Colonic mucosa (tissue), 4 donors: ENCODE measurements around the gene PLA2G2D. TPM values are rescaled to one million over a fixed set of nuclear protein-coding genes. Genes with fewer than 3 reads are reported as not detected.

Experiments used
- DNase-seq: peaks from one replicate; pipeline ENCODE4 v3.0.0-alpha.2; 2020
- H3K27ac ChIP-seq: fragments of 200-600 bp; one replicate; pipeline ENCODE4 v1.8.0; 2021
- H3K27me3 ChIP-seq: fragments of 200-600 bp; one replicate; pipeline ENCODE4 v1.8.0; 2021
- H3K36me3 ChIP-seq: fragments of 200-600 bp; one replicate; pipeline ENCODE4 v1.8.0; 2021
- H3K4me1 ChIP-seq: fragments of 200-600 bp; one replicate; pipeline ENCODE4 v1.8.0; 2021; ENCODE audit warnings: mild to moderate bottlenecking
- H3K4me3 ChIP-seq: fragments of 200-600 bp; one replicate; pipeline ENCODE4 v1.8.0; 2021
- H3K9ac ChIP-seq, 2 donors: one replicate each; pipeline ENCODE4 v1.7.0; 2013; ENCODE audit warnings: control low read depth in 2 of 2, low read depth in 2 of 2, low read length in 2 of 2
- H3K9me3 ChIP-seq: fragments of 200-600 bp; one replicate; pipeline ENCODE4 v1.8.0; 2021
- intact Hi-C: fragments of 100-400 bp; cut with DNase I; formaldehyde crosslinking; loops from one replicate; pipeline ENCODE4 v1.14.1; 2022
- total RNA-seq, 2 donors: library from RNA; stranded (reverse); fragmentation: NEBNext Ultra II Directional in 1 of 2; extraction: Animal tissue kit (Norgen Biotek cat#: 25700) in 1 of 2; gene quantifications; one replicate each; pipeline ENCODE4 v1.2.1, GENCODE V29; 2021
- TF ChIP-seq, protein P1 (sequence below): fragments of 200-600 bp; IDR thresholded peaks from one replicate; pipeline ENCODE4 v1.8.0; 2022; ENCODE audit warnings: antibody characterized with exemption, mild to moderate bottlenecking
- donor health status: healthy.
- donor health status: DM: no; HTN: no; CAD: no.
- donor health status: DM: no; HTN: no; CAD: no.

PLA2G2D gene
- total RNA-seq, 2 donors from 2014 or later, result 0.21 to 0.25 TPM

DNA sequence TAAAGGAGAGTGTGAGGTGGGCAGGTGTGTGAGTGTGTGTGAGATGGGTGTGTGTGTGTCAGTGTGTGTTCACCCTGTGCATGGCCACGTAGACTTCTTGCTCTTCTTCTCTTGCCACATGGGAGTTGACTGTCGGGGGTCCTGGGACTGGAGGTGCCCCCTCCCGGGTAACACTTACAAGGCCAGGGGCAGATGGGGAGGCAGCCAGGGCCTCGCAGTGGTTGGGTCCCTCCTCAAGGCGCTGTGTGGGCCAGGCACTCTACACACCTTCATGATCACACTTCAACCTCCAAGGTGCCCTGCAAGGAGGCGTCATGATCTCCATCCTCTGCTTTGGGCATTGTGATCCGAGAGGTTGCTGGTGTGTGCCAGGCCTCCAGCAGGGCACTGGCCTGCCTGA, 22.1 kb upstream of the PLA2G2D start:
- TF ChIP-seq, protein P1, sequence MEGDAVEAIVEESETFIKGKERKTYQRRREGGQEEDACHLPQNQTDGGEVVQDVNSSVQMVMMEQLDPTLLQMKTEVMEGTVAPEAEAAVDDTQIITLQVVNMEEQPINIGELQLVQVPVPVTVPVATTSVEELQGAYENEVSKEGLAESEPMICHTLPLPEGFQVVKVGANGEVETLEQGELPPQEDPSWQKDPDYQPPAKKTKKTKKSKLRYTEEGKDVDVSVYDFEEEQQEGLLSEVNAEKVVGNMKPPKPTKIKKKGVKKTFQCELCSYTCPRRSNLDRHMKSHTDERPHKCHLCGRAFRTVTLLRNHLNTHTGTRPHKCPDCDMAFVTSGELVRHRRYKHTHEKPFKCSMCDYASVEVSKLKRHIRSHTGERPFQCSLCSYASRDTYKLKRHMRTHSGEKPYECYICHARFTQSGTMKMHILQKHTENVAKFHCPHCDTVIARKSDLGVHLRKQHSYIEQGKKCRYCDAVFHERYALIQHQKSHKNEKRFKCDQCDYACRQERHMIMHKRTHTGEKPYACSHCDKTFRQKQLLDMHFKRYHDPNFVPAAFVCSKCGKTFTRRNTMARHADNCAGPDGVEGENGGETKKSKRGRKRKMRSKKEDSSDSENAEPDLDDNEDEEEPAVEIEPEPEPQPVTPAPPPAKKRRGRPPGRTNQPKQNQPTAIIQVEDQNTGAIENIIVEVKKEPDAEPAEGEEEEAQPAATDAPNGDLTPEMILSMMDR, result no peak
- Histone ChIP-seq H3K36me3 (no peaks in the 10 kb centered on the region), H3K4me1 (no peaks in the 10 kb centered on the region), H3K27me3 (no peaks in the 10 kb centered on the region), H3K4me3 (no peak overlapping the region), H3K9me3 (no peaks in the 10 kb centered on the region), H3K9ac (no peak overlapping the region), H3K27ac (no peak overlapping the region)
- intact Hi-C loops, result no loop called here
- no peak for DNase-seq

DNA sequence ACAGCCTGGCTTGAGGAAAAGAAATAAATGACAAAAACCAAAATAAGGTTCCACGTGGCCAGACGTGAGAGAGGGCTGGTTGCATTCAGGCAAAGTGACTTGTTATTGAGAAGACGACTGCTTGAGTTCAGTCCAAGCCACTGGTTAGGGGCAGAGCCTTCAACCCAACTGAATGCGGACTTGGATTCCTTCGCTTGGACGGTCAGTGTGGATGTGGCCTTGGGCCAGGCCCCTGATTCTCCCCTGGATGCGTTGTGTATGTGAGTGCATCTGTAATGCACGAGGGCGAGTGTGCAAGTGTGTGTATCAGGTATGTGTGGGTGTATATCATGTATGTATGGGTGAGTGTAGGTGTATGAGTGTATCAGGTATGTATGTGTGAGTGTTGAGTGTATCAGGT, 21.7 kb upstream of the PLA2G2D start:
- TF ChIP-seq, protein P1, result no peak
- H3K4me3 ChIP-seq, result no peak overlapping the region
- H3K36me3 ChIP-seq, result no peaks in the 10 kb centered on the region
- DNase-seq, result no peak
- H3K27me3 ChIP-seq, result no peaks in the 10 kb centered on the region
- intact Hi-C loops, result no loop called here
- H3K9ac ChIP-seq, result no peak overlapping the region
- no peaks in the 10 kb centered on the region for H3K9me3 ChIP-seq
- H3K4me1 ChIP-seq, result no peaks in the 10 kb centered on the region
- H3K27ac ChIP-seq, result no peak overlapping the region

DNA sequence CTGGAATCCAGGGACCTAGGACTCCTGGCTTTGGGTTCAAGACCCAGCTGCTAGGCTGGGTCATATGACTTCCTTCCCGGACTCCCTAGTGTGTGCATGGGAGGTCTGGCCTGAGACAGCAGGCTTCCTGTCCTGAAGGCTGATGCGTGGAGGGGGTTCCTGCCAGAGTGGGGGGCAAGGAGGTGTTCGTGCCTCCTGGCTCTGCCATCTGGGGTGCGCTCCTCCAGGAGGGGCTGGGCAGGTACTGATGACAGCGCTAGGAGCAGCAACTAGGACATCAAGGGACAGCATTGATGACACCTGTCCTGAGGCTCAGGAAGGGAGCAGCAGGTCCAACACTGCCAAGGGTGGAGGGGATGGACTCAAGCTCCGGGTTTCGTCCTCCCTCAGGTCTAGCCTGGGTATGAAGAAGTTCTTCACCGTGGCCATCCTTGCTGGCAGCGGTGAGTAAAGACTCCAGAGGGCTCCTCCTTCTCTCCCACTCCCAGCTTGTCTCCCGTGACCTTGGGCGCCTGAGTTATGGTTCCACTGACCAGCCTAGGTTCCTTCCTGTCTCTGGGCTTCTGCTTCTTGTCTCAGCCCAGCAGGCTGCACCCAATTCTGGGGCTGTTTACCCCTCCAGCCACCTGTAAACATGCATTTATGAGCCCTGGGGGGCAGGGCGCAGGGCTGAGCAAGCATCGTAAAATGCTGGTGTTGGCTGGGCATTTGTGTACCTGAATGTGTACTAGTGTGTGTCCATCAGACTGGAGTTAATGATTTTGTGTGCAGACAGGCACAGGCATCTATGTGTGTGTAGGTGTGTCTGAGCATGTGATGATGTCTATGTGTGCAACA, 20.7 kb upstream of the PLA2G2D start:
- Histone ChIP-seq H3K9ac (no peak overlapping the region), H3K9me3 (no peaks in the 10 kb centered on the region), H3K4me1 (no peaks in the 10 kb centered on the region), H3K4me3 (no peak overlapping the region), H3K36me3 (no peaks in the 10 kb centered on the region), H3K27ac (no peak overlapping the region), H3K27me3 (no peaks in the 10 kb centered on the region)
- DNase-seq, result no peak
- TF ChIP-seq, protein P1, result no peak
- intact Hi-C loops, result no loop called here

DNA sequence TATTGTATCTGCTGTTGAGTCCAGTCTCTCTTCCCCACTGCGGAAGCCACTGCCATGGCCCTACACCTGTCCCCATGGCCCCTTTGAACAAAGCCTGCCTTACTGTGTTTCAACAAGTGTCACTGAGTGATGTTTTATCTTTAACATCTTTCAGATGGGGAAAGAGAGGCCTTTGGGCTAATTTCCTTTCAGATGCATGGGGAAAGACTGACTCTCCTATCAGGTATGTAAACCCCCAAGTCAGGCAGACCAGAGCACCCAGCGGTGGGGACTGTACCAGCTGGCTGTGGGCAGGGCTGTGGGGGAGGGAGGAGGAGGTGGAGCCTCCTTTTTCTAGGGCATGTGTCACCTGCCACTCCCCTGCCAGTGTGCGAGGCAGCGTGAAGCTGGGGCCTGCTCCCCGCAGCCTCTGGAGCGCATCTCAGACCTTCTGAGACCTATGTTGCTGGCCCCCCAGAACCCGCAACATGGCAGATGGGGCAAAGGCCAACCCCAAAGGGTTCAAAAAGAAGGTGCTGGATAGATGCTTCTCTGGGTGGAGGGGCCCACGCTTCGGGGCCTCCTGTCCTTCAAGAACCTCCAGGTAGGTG, 19.7 kb upstream of the PLA2G2D start, which contains the start of gene PLA2G2F:
Gene PLA2G2F (plus strand): TSS at position 363 of the 590 bp plus-strand sequence. CDS start 105 bp downstream, at position 468.
- Histone ChIP-seq H3K27ac (no peak within 1 kb of the TSS), H3K36me3 (no peaks in the 10 kb centered on the region), H3K4me3 (no peak within 1 kb of the TSS), H3K27me3 (no peaks in the 10 kb centered on the region), H3K4me1 (no peaks in the 10 kb centered on the region), H3K9me3 (no peaks in the 10 kb centered on the region), H3K9ac (no peak within 1 kb of the TSS)
- TF ChIP-seq, protein P1, result no peak
- DNase-seq, result no peak
- intact Hi-C loops, result no loop called here

DNA sequence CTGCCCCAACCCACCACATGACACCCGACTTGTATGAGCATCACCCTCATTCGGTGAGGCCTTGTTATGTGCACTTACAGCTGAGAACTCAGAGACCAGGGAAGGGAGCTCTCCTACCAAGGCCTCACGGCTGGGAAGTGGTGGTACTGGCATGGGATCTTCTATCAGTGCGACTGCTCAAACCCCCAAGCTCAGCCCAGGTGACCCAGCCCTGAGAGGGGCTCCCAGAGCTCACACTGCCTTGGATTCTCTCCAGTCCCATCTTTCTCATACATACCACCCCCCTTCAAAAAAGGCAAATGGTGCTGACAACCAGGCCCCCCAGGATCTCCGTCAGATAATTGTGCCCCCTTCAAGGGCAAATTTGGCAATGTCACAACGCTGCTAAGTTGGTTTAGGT, 19.0 kb upstream of the PLA2G2D start:
- no peak for DNase-seq
- intact Hi-C loops, result no loop called here
- no peaks in the 10 kb centered on the region for H3K4me1 ChIP-seq
- no peak overlapping the region for H3K4me3 ChIP-seq
- H3K27me3 ChIP-seq, result no peaks in the 10 kb centered on the region
- no peak overlapping the region for H3K27ac ChIP-seq
- no peaks in the 10 kb centered on the region for H3K9me3 ChIP-seq
- TF ChIP-seq, protein P1, result no peak
- no peak overlapping the region for H3K9ac ChIP-seq
- no peaks in the 10 kb centered on the region for H3K36me3 ChIP-seq
